ENCODE results near the gene DCAF8. TPM values are rescaled to one million over a fixed set of nuclear protein-coding genes. Genes with fewer than 3 reads are reported as not detected.

Gene DCAF8
- total RNA-seq, 1 donor from 2014 or later = 172 TPM

DNA sequence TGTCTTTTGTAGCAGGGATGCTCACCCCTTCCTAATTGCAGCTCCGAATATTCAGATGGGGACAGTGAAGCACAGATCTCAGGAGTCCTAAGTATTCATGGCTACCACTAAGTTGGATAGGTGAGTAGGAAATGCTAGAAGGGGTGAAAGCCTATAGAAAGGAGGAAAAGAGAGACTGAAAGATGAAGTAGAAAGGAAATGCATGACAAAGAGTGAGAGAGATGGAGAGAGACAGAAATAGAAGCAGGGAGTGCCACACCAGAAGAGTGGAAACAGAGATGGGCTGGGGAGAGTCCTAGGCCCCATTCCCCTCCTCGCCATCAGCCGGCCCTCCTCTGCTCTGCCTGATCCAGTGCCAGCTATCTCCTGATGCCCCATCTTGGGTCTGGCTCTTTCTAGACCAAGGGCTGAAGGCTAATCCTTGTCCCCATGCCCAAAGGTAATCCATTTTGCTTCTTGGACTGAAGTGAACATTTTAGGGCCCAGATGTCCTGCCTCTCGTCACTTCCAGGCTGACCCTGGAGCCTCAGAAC, 55.2 kb downstream of the DCAF8 start:
- CTCF ChIA-PET = interaction anchor here (0.9 to 1.4 kb wide), 4 partner anchors 13 to 84 kb away, joined by 3 to 5 read pairs (median 3); no protein-coding TSS in a partner anchor
- Mint-ChIP-seq H3K4me3 (peak overlapping the region; percentile 85), H3K36me3 (ENCODE audit: low read depth) (peaks cover 57% of the 10 kb centered on the region), H3K9me3 (no peaks in the 10 kb centered on the region), H3K27me3 (no peaks in the 10 kb centered on the region), H3K4me1 (peaks cover 63% of the 10 kb centered on the region), H3K27ac (peak overlapping the region; percentile 89)
- POLR2A ChIA-PET = interaction anchor here (0.7 to 1.1 kb wide), 3 partner anchors 12 to 128 kb away, joined by 3 to 4 read pairs (median 4); partner anchors contain the start of gene DCAF8
- intact Hi-C loops (cut with micrococcal nuclease) = loop anchor here (10.0 kb wide), 1 partner anchor 1498 kb away; the partner anchor contains the start of gene FCRLA
- ATAC-seq (ENCODE audit: low read depth) = no peak
- TF ChIP-seq, protein P1, sequence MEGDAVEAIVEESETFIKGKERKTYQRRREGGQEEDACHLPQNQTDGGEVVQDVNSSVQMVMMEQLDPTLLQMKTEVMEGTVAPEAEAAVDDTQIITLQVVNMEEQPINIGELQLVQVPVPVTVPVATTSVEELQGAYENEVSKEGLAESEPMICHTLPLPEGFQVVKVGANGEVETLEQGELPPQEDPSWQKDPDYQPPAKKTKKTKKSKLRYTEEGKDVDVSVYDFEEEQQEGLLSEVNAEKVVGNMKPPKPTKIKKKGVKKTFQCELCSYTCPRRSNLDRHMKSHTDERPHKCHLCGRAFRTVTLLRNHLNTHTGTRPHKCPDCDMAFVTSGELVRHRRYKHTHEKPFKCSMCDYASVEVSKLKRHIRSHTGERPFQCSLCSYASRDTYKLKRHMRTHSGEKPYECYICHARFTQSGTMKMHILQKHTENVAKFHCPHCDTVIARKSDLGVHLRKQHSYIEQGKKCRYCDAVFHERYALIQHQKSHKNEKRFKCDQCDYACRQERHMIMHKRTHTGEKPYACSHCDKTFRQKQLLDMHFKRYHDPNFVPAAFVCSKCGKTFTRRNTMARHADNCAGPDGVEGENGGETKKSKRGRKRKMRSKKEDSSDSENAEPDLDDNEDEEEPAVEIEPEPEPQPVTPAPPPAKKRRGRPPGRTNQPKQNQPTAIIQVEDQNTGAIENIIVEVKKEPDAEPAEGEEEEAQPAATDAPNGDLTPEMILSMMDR (IDR thresholded peaks at IDR 0.05) = no peak
- DNase-seq = no peak

DNA sequence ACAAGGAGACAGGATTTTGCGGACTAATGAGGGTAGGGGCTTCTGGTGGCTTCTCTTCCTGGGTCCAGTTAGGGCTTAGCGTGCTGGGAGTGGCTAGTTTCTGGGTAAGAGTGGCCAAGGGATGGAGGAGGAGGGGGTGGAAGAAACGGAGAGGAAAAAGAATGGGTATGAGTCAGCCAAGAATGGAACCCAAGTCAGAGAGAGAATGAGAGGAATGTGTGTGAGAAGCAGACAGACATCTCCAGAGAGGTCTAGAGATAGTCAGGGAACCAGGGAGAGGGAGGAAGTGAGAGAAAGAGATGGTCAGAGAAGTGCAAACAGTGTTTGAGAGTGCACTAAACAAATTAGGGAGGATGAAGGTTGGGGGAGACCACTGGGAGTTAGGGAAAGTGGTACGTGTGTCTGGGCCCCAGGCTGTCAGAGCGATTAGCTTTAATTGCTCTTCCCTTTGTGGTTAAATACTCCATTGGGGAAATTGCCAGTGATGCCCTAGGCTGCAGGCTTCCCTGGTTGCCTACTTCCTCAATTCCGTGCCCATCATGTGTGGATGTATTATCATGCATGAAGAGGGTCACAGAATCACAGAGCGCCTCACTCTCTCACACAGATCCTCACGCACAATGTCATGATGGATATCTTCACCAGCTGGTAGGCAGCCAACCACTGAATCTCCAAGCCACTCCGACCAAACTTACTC, 55.8 kb downstream of the DCAF8 start:
- TF ChIP-seq, protein P1 (IDR thresholded peaks at IDR 0.05) = no peak
- DNase-seq = no peak
- peaks cover 63% of the 10 kb centered on the region for H3K4me1 Mint-ChIP-seq
- peak overlapping the region; percentile 85 for H3K4me3 Mint-ChIP-seq
- CTCF ChIA-PET = interaction anchor here (0.5 to 1.4 kb wide), 5 partner anchors 13 to 85 kb away, joined by 3 to 7 read pairs (median 3); no protein-coding TSS in a partner anchor
- peak overlapping the region; percentile 89 for H3K27ac Mint-ChIP-seq
- no peaks in the 10 kb centered on the region for H3K27me3 Mint-ChIP-seq
- H3K36me3 Mint-ChIP-seq (ENCODE audit: low read depth) = peaks cover 51% of the 10 kb centered on the region
- ATAC-seq (ENCODE audit: low read depth) = no peak
- H3K9me3 Mint-ChIP-seq = no peaks in the 10 kb centered on the region
- POLR2A ChIA-PET = interaction anchor here (0.6 to 3.9 kb wide), 5 partner anchors 9 to 134 kb away, joined by 3 to 34 read pairs (median 5); partner anchors contain the start of gene DCAF8
- intact Hi-C loops (cut with micrococcal nuclease) = loop anchor here (10.0 kb wide), 1 partner anchor 1498 kb away; the partner anchor contains the start of gene FCRLA

DNA sequence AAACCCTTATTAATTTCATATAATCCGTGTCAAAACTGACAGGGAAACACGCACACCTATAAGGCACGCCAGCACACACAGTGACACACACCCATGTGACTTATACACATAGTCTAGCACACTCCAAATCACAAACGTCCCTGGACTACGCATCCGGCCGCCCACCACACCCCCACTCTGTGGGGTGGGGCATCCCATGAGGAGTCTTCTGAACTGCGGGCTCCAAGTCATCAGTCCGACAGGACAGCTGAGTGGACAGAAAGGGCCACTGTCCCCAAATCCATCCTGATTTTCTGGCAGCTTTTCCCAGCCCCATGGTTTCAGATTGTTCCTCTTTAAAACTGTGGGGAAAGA, 56.3 kb downstream of the DCAF8 start:
- Mint-ChIP-seq H3K27ac (peak overlapping the region; percentile 89), H3K4me3 (peak overlapping the region; percentile 85), H3K9me3 (no peaks in the 10 kb centered on the region), H3K4me1 (peaks cover 64% of the 10 kb centered on the region), H3K27me3 (no peaks in the 10 kb centered on the region), H3K36me3 (ENCODE audit: low read depth) (peaks cover 46% of the 10 kb centered on the region)
- ChIA-PET CTCF (interaction anchor here (0.5 to 1.3 kb wide), 4 partner anchors 13 to 86 kb away, joined by 3 to 7 read pairs (median 4); no protein-coding TSS in a partner anchor), POLR2A (interaction anchor here (0.6 to 3.9 kb wide), 5 partner anchors 10 to 133 kb away, joined by 3 to 34 read pairs (median 5); partner anchors contain the start of gene DCAF8)
- intact Hi-C loops (cut with micrococcal nuclease) = loop anchor here (10.0 kb wide), 1 partner anchor 1499 kb away; the partner anchor contains the start of gene FCRLA
- TF ChIP-seq, protein P1 (IDR thresholded peaks at IDR 0.05) = no peak
- ATAC-seq (ENCODE audit: low read depth) = peak; percentile 23
- no peak for DNase-seq

DNA sequence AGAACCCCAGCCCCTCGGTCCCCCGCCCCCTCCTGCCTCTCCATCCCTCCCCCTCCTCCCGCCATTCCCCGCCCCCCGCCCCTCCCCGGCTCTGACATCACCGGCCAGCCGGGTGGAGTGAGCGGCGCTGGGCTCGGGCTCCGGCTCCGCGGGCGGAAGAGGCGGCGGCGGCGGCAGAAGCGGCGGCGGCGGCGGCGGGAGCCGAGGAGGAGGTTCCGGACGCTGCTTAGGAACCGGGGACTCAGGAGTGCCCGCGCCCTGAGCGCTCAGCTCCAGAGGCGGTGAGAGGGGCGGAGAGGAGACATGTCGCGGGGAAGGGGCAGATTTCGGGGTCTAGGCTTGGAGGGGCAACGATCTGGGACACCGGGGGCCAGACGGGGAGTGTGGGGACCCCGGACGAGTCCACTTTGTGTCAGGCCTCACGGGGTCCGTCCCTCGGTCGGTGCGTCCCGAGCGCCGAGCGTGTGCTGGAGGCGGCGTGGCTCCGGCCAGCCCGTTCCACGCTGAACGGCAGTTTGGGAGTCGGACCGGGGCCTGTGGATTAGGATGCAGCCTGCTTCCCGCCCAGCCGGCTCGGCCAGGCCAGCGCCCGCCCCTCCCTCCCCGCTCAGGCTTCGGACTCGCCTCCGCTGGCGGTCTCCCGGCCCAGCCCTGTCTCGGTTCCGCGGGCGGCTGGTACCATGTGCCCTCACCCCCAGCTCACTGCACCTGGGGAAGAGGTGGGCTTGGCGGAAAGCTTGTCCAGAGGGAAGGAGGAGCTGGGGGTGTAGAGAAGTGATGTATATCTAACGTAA, 56.9 kb downstream of the DCAF8 start, which contains the start of gene PEA15:
TSS of gene PEA15 (plus strand) at position 143 of the 794 bp plus-strand sequence. CDS start 6,161 bp downstream, outside the sequence.
- CTCF ChIA-PET = interaction anchor here (0.5 to 2.8 kb wide), 5 partner anchors 12 to 171 kb away, joined by 3 to 15 read pairs (median 7); no protein-coding TSS in a partner anchor
- intact Hi-C loops (cut with micrococcal nuclease) = loop anchor here (10.0 kb wide), 1 partner anchor 1499 kb away; the partner anchor contains the start of gene FCRLA
- Mint-ChIP-seq H3K4me3 (peak within 1 kb of the TSS; percentile 85), H3K4me1 (peaks cover 67% of the 10 kb centered on the region), H3K27me3 (no peaks in the 10 kb centered on the region), H3K36me3 (ENCODE audit: low read depth) (peaks cover 40% of the 10 kb centered on the region), H3K27ac (peak within 1 kb of the TSS; percentile 95), H3K9me3 (no peaks in the 10 kb centered on the region)
- peak; percentile 51 for ATAC-seq (ENCODE audit: low read depth)
- peak; percentile 69 for DNase-seq
- TF ChIP-seq, protein P1 (IDR thresholded peaks at IDR 0.05) = no peak
- POLR2A ChIA-PET = interaction anchor here (0.6 to 3.9 kb wide), 9 partner anchors 10 to 143 kb away, joined by 3 to 34 read pairs (median 5); partner anchors contain the start of genes DCAF8 and IGSF8
